PFSK-1 (cell line): Measurements from ENCODE around the gene CTSH.

Experiments
- FOXP2 ChIP-seq: optimal IDR thresholded peaks from 2 replicates; pipeline ENCODE3; 2011; ENCODE audit warnings: borderline replicate concordance, control low read depth, inconsistent platforms; ENCODE audit not compliant: insufficient read depth; ENCODE audit errors: extremely low read length, extremely low read depth
- POLR2AphosphoS5 ChIP-seq: IDR thresholded peaks from 2 replicates; pipeline ENCODE4 v1.6.1; 2012; ENCODE audit warnings: low read depth, mild to moderate bottlenecking, control low read depth, low read length, moderate library complexity
- SIN3A ChIP-seq: IDR thresholded peaks from 2 replicates; pipeline ENCODE4 v1.6.1; 2012; ENCODE audit warnings: mild to moderate bottlenecking, low read length, moderate library complexity, borderline replicate concordance; ENCODE audit not compliant: insufficient read depth
- TAF1 ChIP-seq: IDR thresholded peaks from 2 replicates; pipeline ENCODE4 v1.6.1; 2012; ENCODE audit warnings: low read length, control low read depth, borderline replicate concordance; ENCODE audit not compliant: insufficient read depth
- TF ChIP-seq, protein P1 (sequence below), 2 experiments: IDR thresholded peaks; 2 replicates each; pipeline versions ENCODE4 v1.6.1 to v1.8.0; 2011 to 2012; ENCODE audit warnings: low read depth in 2 of 2, low read length in 2 of 2, control low read depth in 1 of 2, inconsistent platforms in 1 of 2, mild to moderate bottlenecking in 1 of 2, moderate library complexity in 1 of 2; ENCODE audit not compliant: insufficient read depth in 1 of 2

GRCh38 chr15:78993257-78993930, 48.5 kb upstream of the CTSH start:
- TF ChIP-seq POLR2AphosphoS5 = no peak
- TF ChIP-seq, protein P1, sequence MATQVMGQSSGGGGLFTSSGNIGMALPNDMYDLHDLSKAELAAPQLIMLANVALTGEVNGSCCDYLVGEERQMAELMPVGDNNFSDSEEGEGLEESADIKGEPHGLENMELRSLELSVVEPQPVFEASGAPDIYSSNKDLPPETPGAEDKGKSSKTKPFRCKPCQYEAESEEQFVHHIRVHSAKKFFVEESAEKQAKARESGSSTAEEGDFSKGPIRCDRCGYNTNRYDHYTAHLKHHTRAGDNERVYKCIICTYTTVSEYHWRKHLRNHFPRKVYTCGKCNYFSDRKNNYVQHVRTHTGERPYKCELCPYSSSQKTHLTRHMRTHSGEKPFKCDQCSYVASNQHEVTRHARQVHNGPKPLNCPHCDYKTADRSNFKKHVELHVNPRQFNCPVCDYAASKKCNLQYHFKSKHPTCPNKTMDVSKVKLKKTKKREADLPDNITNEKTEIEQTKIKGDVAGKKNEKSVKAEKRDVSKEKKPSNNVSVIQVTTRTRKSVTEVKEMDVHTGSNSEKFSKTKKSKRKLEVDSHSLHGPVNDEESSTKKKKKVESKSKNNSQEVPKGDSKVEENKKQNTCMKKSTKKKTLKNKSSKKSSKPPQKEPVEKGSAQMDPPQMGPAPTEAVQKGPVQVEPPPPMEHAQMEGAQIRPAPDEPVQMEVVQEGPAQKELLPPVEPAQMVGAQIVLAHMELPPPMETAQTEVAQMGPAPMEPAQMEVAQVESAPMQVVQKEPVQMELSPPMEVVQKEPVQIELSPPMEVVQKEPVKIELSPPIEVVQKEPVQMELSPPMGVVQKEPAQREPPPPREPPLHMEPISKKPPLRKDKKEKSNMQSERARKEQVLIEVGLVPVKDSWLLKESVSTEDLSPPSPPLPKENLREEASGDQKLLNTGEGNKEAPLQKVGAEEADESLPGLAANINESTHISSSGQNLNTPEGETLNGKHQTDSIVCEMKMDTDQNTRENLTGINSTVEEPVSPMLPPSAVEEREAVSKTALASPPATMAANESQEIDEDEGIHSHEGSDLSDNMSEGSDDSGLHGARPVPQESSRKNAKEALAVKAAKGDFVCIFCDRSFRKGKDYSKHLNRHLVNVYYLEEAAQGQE (IDR thresholded peaks at IDR 0.05; ENCODE audit: insufficient read depth in 1 of 2, low read depth in 2 of 2, low read length in 2 of 2) = no peak
- no peak for TF ChIP-seq TAF1
- no peak for TF ChIP-seq SIN3A
- no peak for TF ChIP-seq FOXP2
